ENCODE measurements around the gene ENOX1. TPM values are rescaled to one million over a fixed set of nuclear protein-coding genes. Genes with fewer than 3 reads are reported as not detected.
"Not testable (repeated sequence)": the region's sequence is repeated elsewhere in the genome, so short reads cannot be mapped to it uniquely, and the experiment has no call there.

The ENOX1 gene
- total RNA-seq, 1 donor from 2014 or later, result 0.18 TPM

- DNase-seq (ENCODE audit: low spot score), result no peak
- ATAC-seq, result no peak
Observed at GRCh38 chr13:43185226-43185625, 601.5 kb downstream of the ENOX1 start.

GRCh38 chr13:43180837-43181236, 605.9 kb downstream of the ENOX1 start:
- ATAC-seq, result no peak
- DNase-seq (ENCODE audit: low spot score), result no peak

- DNase-seq (ENCODE audit: low spot score) (no peak), ATAC-seq (no peak)
Observed at GRCh38 chr13:43180036-43180660, 606.6 kb downstream of the ENOX1 start.

- ATAC-seq, result no peak
- DNase-seq (ENCODE audit: low spot score), result no peak
Observed at GRCh38 chr13:43171489-43171888, 615.3 kb downstream of the ENOX1 start.

GRCh38 chr13:43170506-43170905, 616.3 kb downstream of the ENOX1 start:
- ATAC-seq, result no peak
- no peak for DNase-seq (ENCODE audit: low spot score)

GRCh38 chr13:43168434-43168833, 618.3 kb downstream of the ENOX1 start:
- not testable (repeated sequence) for DNase-seq (ENCODE audit: low spot score); ATAC-seq

- DNase-seq (ENCODE audit: low spot score), result no peak
- ATAC-seq, result no peak
Observed at GRCh38 chr13:43167731-43168130, 619.0 kb downstream of the ENOX1 start.

- ATAC-seq (no peak), DNase-seq (ENCODE audit: low spot score) (no peak)
Observed at GRCh38 chr13:43166644-43167457, 619.9 kb downstream of the ENOX1 start.

Other genes with a start within 250 kb of the ENOX1 start
- 1.9 TPM for gene CCDC122, start 92.8 kb upstream of the ENOX1 start, total RNA-seq
- gene LACC1, start 92.9 kb upstream of the ENOX1 start, total RNA-seq, result 3.7 TPM